ENCODE results near the gene FYTTD1.

GRCh38 chr3:197736010-197736490 is 13.6 kb upstream of the FYTTD1 start:
- TF ChIP-seq HMGXB4 (CRISPR knock-in tag; IDR thresholded peaks at IDR 0.05; ENCODE audit: borderline replicate concordance): no peak
- no peak for TF ChIP-seq EP300 (IDR thresholded peaks at IDR 0.05)
- TF ChIP-seq CTCF (IDR thresholded peaks at IDR 0.05): no peak
- no peak for TF ChIP-seq RCOR1 (IDR thresholded peaks at IDR 0.05; ENCODE audit: low read depth, low read length)

Measured in A549 (cell line).